ENCODE data around the gene TRABD2B. TPM values are rescaled to one million over a fixed set of nuclear protein-coding genes. Genes with fewer than 3 reads are reported as not detected.
A peak's percentile ranks its signal among the peaks of the same experiment; 100 is the strongest.

The TRABD2B gene
- polyA plus RNA-seq, 1 experiment = not detected

DNA sequence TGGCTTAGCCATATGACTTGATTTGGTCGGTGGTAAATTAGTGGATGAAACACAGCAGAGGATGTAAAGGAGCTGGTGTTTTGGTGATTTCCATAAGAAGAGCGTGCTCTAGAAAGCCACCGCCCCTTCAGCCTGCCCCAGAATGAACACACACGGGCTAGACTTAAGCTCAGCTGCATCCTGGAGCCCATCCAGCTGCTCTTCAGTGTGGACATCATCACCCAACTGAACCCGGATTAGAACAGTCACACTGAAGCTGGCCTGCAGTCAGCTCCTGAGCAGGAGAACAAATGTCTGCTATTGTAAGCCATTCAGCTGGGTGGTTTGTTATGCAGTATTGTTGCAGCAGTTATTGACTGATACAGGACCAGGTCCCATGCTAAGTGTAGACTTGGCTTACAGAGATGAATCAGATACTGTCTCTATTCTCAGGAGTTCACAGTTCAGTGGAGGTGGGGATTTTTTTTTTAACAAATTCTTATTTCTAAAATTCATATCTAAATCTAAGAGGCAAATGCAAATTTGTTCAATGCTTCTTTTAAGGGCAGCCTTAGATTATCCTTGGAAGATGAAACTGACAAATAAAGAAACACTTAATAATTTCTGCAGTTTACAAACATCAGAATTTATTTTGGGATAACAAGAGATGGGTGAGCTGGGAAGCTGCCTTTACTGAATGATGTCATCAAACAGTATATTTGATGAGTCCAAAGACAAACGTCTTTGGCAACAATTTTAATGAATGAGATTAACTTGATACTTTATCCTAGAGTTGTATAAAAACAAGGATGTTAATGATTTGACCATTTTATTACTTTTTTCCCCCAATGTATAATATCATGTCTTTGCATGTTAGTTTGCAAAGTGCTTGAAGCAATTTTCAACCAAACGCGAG, 251.2 kb downstream of the TRABD2B start:
- POLR2A ChIA-PET = no interaction called here
- no peak for DNase-seq (ENCODE audit: low read depth, low spot score)
- TF ChIP-seq, protein P1, sequence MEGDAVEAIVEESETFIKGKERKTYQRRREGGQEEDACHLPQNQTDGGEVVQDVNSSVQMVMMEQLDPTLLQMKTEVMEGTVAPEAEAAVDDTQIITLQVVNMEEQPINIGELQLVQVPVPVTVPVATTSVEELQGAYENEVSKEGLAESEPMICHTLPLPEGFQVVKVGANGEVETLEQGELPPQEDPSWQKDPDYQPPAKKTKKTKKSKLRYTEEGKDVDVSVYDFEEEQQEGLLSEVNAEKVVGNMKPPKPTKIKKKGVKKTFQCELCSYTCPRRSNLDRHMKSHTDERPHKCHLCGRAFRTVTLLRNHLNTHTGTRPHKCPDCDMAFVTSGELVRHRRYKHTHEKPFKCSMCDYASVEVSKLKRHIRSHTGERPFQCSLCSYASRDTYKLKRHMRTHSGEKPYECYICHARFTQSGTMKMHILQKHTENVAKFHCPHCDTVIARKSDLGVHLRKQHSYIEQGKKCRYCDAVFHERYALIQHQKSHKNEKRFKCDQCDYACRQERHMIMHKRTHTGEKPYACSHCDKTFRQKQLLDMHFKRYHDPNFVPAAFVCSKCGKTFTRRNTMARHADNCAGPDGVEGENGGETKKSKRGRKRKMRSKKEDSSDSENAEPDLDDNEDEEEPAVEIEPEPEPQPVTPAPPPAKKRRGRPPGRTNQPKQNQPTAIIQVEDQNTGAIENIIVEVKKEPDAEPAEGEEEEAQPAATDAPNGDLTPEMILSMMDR (IDR thresholded peaks at IDR 0.05; ENCODE audit: low read depth, low read length) = no peak
- no peak overlapping the region for H3K4me3 ChIP-seq (ENCODE audit: low read depth, low read length)
- H3K9me3 ChIP-seq (ENCODE audit: control insufficient read depth, insufficient read depth, low read length) = no peaks in the 10 kb centered on the region
- H3K27me3 ChIP-seq (ENCODE audit: control insufficient read depth, insufficient read depth, low read length) = no peaks in the 10 kb centered on the region
- H3K27ac ChIP-seq (ENCODE audit: low read depth, low read length) = no peak overlapping the region
- CTCF ChIA-PET = interaction anchor here (2.0 kb wide), 1 partner anchor 8 kb away, joined by 7 read pairs; no protein-coding TSS in a partner anchor

DNA sequence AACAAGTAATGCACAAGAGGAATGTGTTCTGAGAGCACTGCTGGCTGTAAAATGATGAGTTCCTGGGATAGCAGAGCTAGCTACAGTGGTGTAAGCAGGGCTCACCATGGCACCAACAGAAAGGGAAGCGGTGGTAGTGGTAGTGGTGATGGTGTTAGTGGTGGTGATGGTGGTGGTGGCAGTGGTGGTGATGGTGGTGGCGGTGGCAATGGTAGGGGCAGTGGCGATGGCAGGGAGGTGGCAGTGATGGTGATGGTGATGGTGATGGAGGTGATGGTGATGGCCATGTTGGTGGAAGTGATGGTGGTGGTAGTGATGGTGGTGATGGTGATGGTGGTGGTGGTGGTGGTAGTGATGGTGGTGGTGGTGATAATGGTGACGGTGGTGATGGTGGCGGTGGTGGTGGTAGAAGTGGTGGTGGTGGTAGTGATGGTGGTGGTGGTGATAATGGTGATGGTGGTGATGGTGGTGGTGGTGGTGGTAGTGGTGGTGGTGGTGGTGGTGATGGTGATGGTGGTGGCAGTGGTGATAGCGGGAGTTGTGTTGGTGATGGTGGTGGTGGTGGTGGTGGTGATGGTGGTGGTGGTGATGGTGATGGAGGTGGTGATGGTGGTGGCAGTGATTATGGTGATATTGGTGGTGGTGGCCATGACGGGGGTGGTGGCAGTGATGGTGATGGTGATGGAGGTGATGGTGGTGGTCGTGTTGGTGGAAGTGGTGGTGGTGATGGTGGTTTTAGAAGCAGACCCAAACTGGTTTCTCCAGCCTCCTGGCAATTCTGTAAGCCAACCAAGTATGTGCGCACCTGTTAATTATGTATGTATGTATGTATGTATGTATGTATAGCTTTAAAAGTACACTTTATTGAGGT, 254.1 kb downstream of the TRABD2B start:
- no peaks in the 10 kb centered on the region for H3K27me3 ChIP-seq (ENCODE audit: control insufficient read depth, insufficient read depth, low read length)
- CTCF ChIA-PET = interaction anchor here (1.7 kb wide), 2 partner anchors 17 kb away, joined by 9 to 10 read pairs; no protein-coding TSS in a partner anchor
- POLR2A ChIA-PET = no interaction called here
- no peak for DNase-seq (ENCODE audit: low read depth, low spot score)
- H3K27ac ChIP-seq (ENCODE audit: low read depth, low read length) = no peak overlapping the region
- H3K4me3 ChIP-seq (ENCODE audit: low read depth, low read length) = no peak overlapping the region
- no peaks in the 10 kb centered on the region for H3K9me3 ChIP-seq (ENCODE audit: control insufficient read depth, insufficient read depth, low read length)
- TF ChIP-seq, protein P1 (IDR thresholded peaks at IDR 0.05; ENCODE audit: low read depth, low read length) = no peak

DNA sequence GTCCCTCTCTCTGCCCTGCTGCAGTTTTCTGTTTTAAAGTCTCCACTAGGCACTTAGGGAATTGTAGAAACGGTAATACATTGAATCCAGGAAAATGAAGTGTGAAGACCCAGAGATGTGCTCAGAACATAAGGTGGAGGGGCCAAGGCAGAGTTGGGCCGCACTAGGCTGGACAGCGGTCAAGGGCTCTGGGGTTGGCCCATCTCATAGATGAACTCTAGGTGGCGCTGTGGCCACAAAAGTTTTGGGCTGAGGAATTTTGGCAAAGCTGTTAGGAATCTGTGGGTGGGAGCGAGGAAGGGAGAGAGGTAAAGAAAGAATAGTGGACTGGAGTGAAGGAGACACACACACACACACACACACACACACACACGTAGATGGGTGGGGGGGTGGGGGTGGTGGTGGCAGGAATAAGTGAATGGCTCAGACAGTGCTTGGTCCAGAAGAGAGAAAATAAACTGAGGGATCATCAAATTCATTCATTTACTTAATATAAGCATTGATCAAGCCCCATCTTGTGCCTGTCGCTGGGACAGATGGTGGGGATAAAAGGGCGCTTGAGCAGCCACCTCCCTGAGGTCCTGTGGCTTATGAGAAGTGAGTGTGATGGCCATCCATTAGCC, 258.5 kb downstream of the TRABD2B start:
- no peak overlapping the region for H3K27ac ChIP-seq (ENCODE audit: low read depth, low read length)
- CTCF ChIA-PET = interaction anchor here (0.6 to 2.5 kb wide), 10 partner anchors 8 to 560 kb away, joined by 3 to 30 read pairs (median 4); no protein-coding TSS in a partner anchor
- POLR2A ChIA-PET = no interaction called here
- TF ChIP-seq, protein P1 (IDR thresholded peaks at IDR 0.05; ENCODE audit: low read depth, low read length) = peak; percentile 72
- no peak for DNase-seq (ENCODE audit: low read depth, low spot score)
- no peaks in the 10 kb centered on the region for H3K27me3 ChIP-seq (ENCODE audit: control insufficient read depth, insufficient read depth, low read length)
- H3K9me3 ChIP-seq (ENCODE audit: control insufficient read depth, insufficient read depth, low read length) = no peaks in the 10 kb centered on the region
- no peak overlapping the region for H3K4me3 ChIP-seq (ENCODE audit: low read depth, low read length)

DNA sequence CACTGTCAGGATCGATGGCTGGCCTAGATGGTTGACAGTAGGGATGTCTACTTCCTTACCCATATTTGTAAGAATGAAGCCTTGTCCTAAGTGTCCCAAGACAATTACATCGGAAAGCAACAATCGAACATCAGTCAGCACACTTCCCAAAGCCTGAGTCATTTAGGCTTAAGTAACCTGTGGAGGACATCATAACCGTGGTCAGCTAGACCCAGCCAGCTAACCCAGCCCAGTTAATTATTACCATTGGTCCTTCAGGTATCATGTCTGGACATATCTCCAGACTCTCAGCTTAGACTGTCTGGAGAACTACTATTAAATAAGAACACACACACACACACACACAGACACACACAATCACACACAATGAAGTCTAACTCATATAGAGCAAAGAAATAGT, 264.7 kb downstream of the TRABD2B start:
- H3K9me3 ChIP-seq (ENCODE audit: control insufficient read depth, insufficient read depth, low read length) = no peaks in the 10 kb centered on the region
- POLR2A ChIA-PET = no interaction called here
- DNase-seq (ENCODE audit: low read depth, low spot score) = no peak
- TF ChIP-seq, protein P1 (IDR thresholded peaks at IDR 0.05; ENCODE audit: low read depth, low read length) = no peak
- H3K4me3 ChIP-seq (ENCODE audit: low read depth, low read length) = no peak overlapping the region
- CTCF ChIA-PET = interaction anchor here (0.6 kb wide), 1 partner anchor 23 kb away, joined by 3 read pairs; no protein-coding TSS in a partner anchor
- H3K27ac ChIP-seq (ENCODE audit: low read depth, low read length) = no peak overlapping the region
- H3K27me3 ChIP-seq (ENCODE audit: control insufficient read depth, insufficient read depth, low read length) = peaks cover 4% of the 10 kb centered on the region

Measured in AG04450 (cell line).